Neural progenitor cell (in vitro differentiated cells): ENCODE measurements around the gene HDAC5. TPM values are rescaled to one million over a fixed set of nuclear protein-coding genes. Genes with fewer than 3 reads are reported as not detected.

Experiments used
- DNase-seq: peaks from one replicate; pipeline ENCODE4 v3.0.0-alpha.2; 2016; ENCODE audit warnings: low spot score
- H2AFZ ChIP-seq: fragments of 200-600 bp; sonication (generic); replicated peaks from 2 replicates; pipeline ENCODE4 v1.6.1; 2016; ENCODE audit warnings: antibody characterized with exemption
- H3F3A ChIP-seq: fragments of 200-600 bp; sonication (generic); 2 replicates; pipeline ENCODE4 v1.6.1; 2016; ENCODE audit warnings: antibody characterized with exemption, low read depth
- H3K27ac ChIP-seq: fragments of 200-600 bp; sonication (generic); 2 replicates; pipeline ENCODE4 v1.5.1; 2016; ENCODE audit warnings: mild to moderate bottlenecking
- H3K27me3 ChIP-seq: fragments of 200-600 bp; sonication (generic); 2 replicates; pipeline ENCODE4 v1.6.1; 2016; ENCODE audit warnings: mild to moderate bottlenecking, moderate library complexity
- H3K36me3 ChIP-seq: fragments of 200-600 bp; sonication (generic); 2 replicates; pipeline ENCODE4 v1.5.1; 2016
- H3K4me1 ChIP-seq: fragments of 200-600 bp; sonication (generic); 2 replicates; pipeline ENCODE4 v1.6.1; 2016; ENCODE audit warnings: mixed run types
- H3K4me2 ChIP-seq: fragments of 200-600 bp; sonication (generic); 2 replicates; pipeline ENCODE4 v1.6.1; 2016
- H3K4me3 ChIP-seq: fragments of 200-600 bp; sonication (generic); 2 replicates; pipeline ENCODE4 v1.5.1; 2016
- H3K79me2 ChIP-seq: fragments of 200-600 bp; sonication (generic); 2 replicates; pipeline ENCODE4 v1.6.1; 2016; ENCODE audit warnings: low read depth
- H3K9ac ChIP-seq: fragments of 200-600 bp; sonication (generic); 2 replicates; pipeline ENCODE4 v1.6.1; 2016
- H3K9me3 ChIP-seq: fragments of 200-600 bp; sonication (generic); 2 replicates; pipeline ENCODE4 v1.5.1; 2016; ENCODE audit warnings: low read depth
- H4K20me1 ChIP-seq: fragments of 200-600 bp; sonication (generic); 2 replicates; pipeline ENCODE4 v1.6.1; 2016; ENCODE audit warnings: low read depth
- H3K27ac Mint-ChIP-seq: 3 replicates; pipeline ENCODE4 v1.8.0; 2021; ENCODE audit warnings: mixed read lengths
- H3K27me3 Mint-ChIP-seq: 2 replicates; pipeline ENCODE4 v1.8.0; 2022; ENCODE audit warnings: low read depth, mild to moderate bottlenecking, inconsistent platforms, moderate library complexity, mixed read lengths; ENCODE audit not compliant: insufficient read depth
- H3K36me3 Mint-ChIP-seq: 3 replicates; pipeline ENCODE4 v1.8.0; 2021; ENCODE audit warnings: mixed read lengths
- H3K4me1 Mint-ChIP-seq: 3 replicates; pipeline ENCODE4 v1.8.0; 2021; ENCODE audit warnings: mixed read lengths
- H3K4me3 Mint-ChIP-seq: 3 replicates; pipeline ENCODE4 v1.8.0; 2021; ENCODE audit warnings: mild to moderate bottlenecking, moderate library complexity, mixed read lengths
- H3K9me3 Mint-ChIP-seq: 3 replicates; pipeline ENCODE4 v1.8.0; 2020; ENCODE audit warnings: mixed read lengths
- EZH2 ChIP-seq: fragments of 200-600 bp; sonication (generic); IDR thresholded peaks from 2 replicates; pipeline ENCODE4 v1.6.1; 2017; ENCODE audit warnings: antibody characterized with exemption, mild to moderate bottlenecking, moderate library complexity
- EZH2phosphoT487 ChIP-seq: fragments of 200-600 bp; sonication (generic); IDR thresholded peaks from 2 replicates; pipeline ENCODE4 v1.6.1; 2017; ENCODE audit warnings: antibody characterized with exemption
- total RNA-seq: library from RNA; depleted of rRNA; stranded (reverse); fragments of >200 nt; gene quantifications from 2 replicates; pipeline ENCODE4 v1.2.3, GENCODE V29; 2015; ENCODE audit warnings: low replicate concordance
- TF ChIP-seq, protein P1 (sequence below): fragments of 200-600 bp; sonication (generic); IDR thresholded peaks from 2 replicates; pipeline ENCODE4 v1.5.1; 2017; ENCODE audit warnings: antibody characterized with exemption, mild to moderate bottlenecking

Gene HDAC5
- total RNA-seq, 1 donor from 2014 or later: 23.6 TPM

DNA sequence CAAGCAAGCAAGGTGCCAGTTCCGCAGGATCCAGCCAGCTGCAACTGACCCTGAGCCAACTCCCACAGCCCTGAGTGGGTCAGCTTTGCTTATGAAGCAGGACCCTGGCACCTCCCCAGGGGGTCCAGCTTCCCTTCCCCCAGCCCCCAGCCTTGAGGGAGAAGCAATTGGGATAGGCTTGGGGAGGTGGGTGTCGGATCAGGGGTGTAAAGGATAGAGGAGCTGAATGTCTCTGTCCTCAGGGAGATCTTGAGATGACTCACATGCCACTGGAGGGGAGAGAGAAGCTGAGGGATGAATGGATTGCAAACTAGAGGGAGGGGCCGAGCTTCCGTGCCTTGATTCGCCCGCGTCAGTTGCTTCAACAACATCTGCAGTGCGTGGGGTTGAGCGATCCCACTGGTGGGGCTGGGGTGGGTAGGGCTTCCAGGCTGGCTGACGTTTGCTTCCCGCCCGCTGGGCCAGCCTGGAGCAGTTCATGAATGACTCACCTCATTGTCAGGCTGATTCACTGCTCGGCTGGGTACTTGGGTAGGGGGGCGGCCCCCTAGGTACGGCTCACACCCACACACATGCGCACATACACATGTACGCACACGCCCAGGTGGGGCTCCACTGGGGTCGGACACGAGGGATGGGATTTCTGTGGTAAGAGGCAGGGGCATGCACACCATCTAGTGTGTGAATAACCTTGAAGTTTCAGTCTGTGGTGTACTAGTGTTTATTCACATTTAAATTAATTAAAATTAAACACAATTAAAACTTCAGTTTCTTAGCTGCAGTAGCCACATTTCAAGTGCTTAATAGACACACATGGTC lies 14.7 kb upstream of the HDAC5 start:
- H3K4me1 Mint-ChIP-seq: peaks cover 29% of the 10 kb centered on the region
- Histone ChIP-seq H3K4me3 (peak overlapping the region; percentile 31), H3K4me2 (peak overlapping the region; percentile 67), H3K4me1 (peaks cover 19% of the 10 kb centered on the region), H3K9ac (no peak overlapping the region), H3K27me3 (no peaks in the 10 kb centered on the region), H3K9me3 (no peaks in the 10 kb centered on the region), H3K36me3 (no peaks in the 10 kb centered on the region), H4K20me1 (no peaks in the 10 kb centered on the region), H2AFZ (peak overlapping the region; percentile 30), H3K79me2 (peaks cover 7% of the 10 kb centered on the region), H3F3A (peaks cover 22% of the 10 kb centered on the region), H3K27ac (no peak overlapping the region)
- peak; percentile 46 for DNase-seq
- H3K9me3 Mint-ChIP-seq: no peaks in the 10 kb centered on the region
- H3K27me3 Mint-ChIP-seq: peaks cover 9% of the 10 kb centered on the region
- no peaks in the 10 kb centered on the region for H3K36me3 Mint-ChIP-seq
- peak overlapping the region; percentile 76 for H3K27ac Mint-ChIP-seq
- TF ChIP-seq EZH2 (no peak), EZH2phosphoT487 (no peak)
- TF ChIP-seq, protein P1, sequence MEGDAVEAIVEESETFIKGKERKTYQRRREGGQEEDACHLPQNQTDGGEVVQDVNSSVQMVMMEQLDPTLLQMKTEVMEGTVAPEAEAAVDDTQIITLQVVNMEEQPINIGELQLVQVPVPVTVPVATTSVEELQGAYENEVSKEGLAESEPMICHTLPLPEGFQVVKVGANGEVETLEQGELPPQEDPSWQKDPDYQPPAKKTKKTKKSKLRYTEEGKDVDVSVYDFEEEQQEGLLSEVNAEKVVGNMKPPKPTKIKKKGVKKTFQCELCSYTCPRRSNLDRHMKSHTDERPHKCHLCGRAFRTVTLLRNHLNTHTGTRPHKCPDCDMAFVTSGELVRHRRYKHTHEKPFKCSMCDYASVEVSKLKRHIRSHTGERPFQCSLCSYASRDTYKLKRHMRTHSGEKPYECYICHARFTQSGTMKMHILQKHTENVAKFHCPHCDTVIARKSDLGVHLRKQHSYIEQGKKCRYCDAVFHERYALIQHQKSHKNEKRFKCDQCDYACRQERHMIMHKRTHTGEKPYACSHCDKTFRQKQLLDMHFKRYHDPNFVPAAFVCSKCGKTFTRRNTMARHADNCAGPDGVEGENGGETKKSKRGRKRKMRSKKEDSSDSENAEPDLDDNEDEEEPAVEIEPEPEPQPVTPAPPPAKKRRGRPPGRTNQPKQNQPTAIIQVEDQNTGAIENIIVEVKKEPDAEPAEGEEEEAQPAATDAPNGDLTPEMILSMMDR: no peak
- H3K4me3 Mint-ChIP-seq: peak overlapping the region; percentile 73

DNA sequence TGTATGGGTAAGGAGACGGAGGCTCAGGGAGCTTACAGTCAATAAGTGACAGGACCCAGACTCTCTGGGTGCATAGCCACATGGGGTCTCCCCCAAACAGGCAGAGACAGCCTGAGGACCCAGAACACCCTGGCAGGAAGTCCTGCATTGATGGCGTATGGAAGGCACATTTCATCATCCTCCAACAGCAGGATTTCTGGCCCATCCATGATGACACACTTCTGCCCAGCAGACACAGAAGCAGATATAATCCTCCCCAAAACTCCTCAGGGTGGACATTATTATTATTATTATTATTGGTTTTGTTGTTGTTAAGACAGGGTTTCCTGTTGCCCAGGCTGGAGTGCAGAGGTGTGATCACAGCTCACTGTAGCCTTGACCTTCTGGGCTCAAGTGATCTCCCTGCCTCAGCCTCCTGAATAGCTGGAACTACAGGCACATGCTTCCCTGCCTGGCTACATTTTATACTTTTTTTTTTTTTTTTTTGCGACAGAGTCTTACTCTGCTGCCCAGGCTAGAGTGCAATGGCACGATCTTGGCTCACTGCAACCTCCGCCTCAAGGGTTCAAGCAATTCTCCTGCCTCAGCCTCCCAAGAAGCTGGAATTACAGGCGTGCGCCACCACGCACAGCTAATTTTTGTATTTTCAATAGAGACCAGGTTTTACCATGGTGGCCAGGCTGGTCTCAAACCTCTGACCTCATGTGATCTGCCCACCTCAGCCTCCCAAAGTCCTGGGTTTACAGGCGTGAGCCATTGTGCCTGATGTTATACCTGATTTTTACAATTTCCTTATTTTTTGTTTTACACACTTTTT lies 11.5 kb upstream of the HDAC5 start:
- Histone ChIP-seq H3K4me3 (no peak overlapping the region), H3K27ac (no peak overlapping the region), H4K20me1 (no peaks in the 10 kb centered on the region), H2AFZ (no peak overlapping the region), H3K27me3 (no peaks in the 10 kb centered on the region), H3K36me3 (no peaks in the 10 kb centered on the region), H3K79me2 (no peaks in the 10 kb centered on the region), H3K4me2 (no peak overlapping the region), H3K4me1 (peaks cover 9% of the 10 kb centered on the region), H3K9me3 (no peaks in the 10 kb centered on the region), H3K9ac (no peak overlapping the region), H3F3A (peaks cover 7% of the 10 kb centered on the region)
- Mint-ChIP-seq H3K9me3 (no peaks in the 10 kb centered on the region), H3K27me3 (peaks cover 8% of the 10 kb centered on the region), H3K27ac (no peak overlapping the region), H3K4me1 (peaks cover 22% of the 10 kb centered on the region), H3K4me3 (peak overlapping the region; percentile 62), H3K36me3 (no peaks in the 10 kb centered on the region)
- TF ChIP-seq EZH2phosphoT487: no peak
- no peak for TF ChIP-seq EZH2
- TF ChIP-seq, protein P1: no peak
- no peak for DNase-seq

DNA sequence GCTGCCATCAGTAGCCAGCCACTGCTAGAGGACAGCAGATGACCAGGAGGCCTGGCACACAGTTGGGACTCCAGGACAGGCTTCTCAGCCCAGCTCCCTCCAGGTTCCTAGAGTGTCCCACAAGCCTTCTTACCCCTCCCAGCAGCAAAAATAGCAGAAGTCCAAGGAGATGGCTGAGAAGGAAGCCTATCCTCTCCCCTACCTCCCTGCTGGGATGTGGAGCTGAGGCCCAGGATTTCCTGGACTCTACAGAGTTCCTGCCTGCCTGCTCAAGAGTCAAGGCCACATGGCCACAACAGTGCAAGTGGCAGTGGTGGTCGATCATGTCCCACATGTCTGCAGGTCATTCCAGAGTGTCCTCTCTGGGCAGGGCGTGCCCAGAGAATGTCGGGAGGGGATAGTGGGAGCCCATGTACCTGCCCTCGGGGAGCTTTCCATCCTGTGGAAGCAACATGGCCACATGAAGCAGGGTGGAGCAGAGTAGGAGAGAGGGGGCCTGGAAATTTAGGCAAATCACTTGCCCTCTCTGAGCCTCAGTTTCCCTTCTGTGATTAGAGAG lies 10.6 kb upstream of the HDAC5 start:
- no peaks in the 10 kb centered on the region for H3K36me3 ChIP-seq
- no peak overlapping the region for H3K27ac Mint-ChIP-seq
- H3K4me1 Mint-ChIP-seq: peaks cover 22% of the 10 kb centered on the region
- peaks cover 3% of the 10 kb centered on the region for H3F3A ChIP-seq
- DNase-seq: no peak
- no peak overlapping the region for H3K4me3 ChIP-seq
- no peaks in the 10 kb centered on the region for H3K27me3 ChIP-seq
- H3K36me3 Mint-ChIP-seq: no peaks in the 10 kb centered on the region
- no peaks in the 10 kb centered on the region for H3K9me3 Mint-ChIP-seq
- H3K4me1 ChIP-seq: peaks cover 9% of the 10 kb centered on the region
- no peak overlapping the region for H2AFZ ChIP-seq
- H3K27ac ChIP-seq: no peak overlapping the region
- H3K4me2 ChIP-seq: no peak overlapping the region
- no peak overlapping the region for H3K9ac ChIP-seq
- peaks cover 8% of the 10 kb centered on the region for H3K27me3 Mint-ChIP-seq
- TF ChIP-seq, protein P1: no peak
- TF ChIP-seq EZH2: no peak
- TF ChIP-seq EZH2phosphoT487: no peak
- H3K4me3 Mint-ChIP-seq: no peak overlapping the region
- H4K20me1 ChIP-seq: no peaks in the 10 kb centered on the region
- H3K79me2 ChIP-seq: no peaks in the 10 kb centered on the region
- H3K9me3 ChIP-seq: no peaks in the 10 kb centered on the region
